ENCODE results near the gene ZNF521.

GRCh38 chr18:25349926-25350487, 2.0 kb downstream of the ZNF521 start:
- TF ChIP-seq CSDC2 (CRISPR knock-in tag; IDR thresholded peaks at IDR 0.05) = no peak
- no peak for TF ChIP-seq BACH2 (CRISPR knock-in tag; IDR thresholded peaks at IDR 0.05; ENCODE audit: borderline replicate concordance)
- TF ChIP-seq ZNF70 (CRISPR knock-in tag; IDR thresholded peaks at IDR 0.05) = no peak
- no peak for TF ChIP-seq SNAI2 (CRISPR knock-in tag; IDR thresholded peaks at IDR 0.05)
- TF ChIP-seq PPARA (CRISPR knock-in tag; IDR thresholded peaks at IDR 0.05; ENCODE audit: borderline replicate concordance) = no peak

Data from SK-N-SH treated with all-trans-retinoic acid at 6 μM for 48 hours (cell line).